Thyroid gland (tissue), 4 donors: ENCODE data around the gene CHDH.

Experiments
- POLR2A ChIP-seq, 2 donors: fragments of 450-650 bp; IDR thresholded peaks; one replicate each; pipeline ENCODE4 v1.6.1; 2017; ENCODE audit warnings: antibody characterized with exemption in 2 of 2, mild to moderate bottlenecking in 2 of 2, moderate library complexity in 1 of 2
- TF ChIP-seq, protein P1 (sequence below), 6 experiments: fragments of 200-600 bp in 3 of 6; fragments of 450-650 bp in 3 of 6; sonication (generic) in 3 of 6; IDR thresholded peaks; one replicate each; pipeline ENCODE4 v1.5.1; 2016 to 2019; ENCODE audit warnings: antibody characterized with exemption in 6 of 6, mild to moderate bottlenecking in 2 of 6, inconsistent platforms in 1 of 6, moderate library complexity in 1 of 6

DNA sequence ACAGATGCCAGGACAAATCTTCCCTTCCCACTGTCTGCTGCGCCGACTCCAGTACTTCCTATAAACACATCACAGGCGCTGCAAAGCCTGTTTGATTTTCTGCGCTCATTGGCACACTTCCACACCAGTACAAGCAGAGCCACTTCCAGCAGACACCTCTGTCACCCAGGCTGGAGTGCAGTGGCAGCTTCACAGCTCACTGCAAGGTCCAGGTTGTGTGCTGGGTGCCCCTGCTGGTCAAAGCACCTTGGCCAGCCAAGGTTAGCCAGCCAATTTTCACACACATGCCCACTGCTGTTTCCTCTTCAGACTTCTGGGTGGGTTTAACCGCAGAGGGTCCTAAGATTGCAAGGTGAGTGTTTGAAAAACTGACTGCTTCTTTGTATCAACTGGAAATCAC, 4.9 kb downstream of the CHDH start:
- TF ChIP-seq POLR2A (IDR thresholded peaks at IDR 0.05) = no peak
- TF ChIP-seq, protein P1, sequence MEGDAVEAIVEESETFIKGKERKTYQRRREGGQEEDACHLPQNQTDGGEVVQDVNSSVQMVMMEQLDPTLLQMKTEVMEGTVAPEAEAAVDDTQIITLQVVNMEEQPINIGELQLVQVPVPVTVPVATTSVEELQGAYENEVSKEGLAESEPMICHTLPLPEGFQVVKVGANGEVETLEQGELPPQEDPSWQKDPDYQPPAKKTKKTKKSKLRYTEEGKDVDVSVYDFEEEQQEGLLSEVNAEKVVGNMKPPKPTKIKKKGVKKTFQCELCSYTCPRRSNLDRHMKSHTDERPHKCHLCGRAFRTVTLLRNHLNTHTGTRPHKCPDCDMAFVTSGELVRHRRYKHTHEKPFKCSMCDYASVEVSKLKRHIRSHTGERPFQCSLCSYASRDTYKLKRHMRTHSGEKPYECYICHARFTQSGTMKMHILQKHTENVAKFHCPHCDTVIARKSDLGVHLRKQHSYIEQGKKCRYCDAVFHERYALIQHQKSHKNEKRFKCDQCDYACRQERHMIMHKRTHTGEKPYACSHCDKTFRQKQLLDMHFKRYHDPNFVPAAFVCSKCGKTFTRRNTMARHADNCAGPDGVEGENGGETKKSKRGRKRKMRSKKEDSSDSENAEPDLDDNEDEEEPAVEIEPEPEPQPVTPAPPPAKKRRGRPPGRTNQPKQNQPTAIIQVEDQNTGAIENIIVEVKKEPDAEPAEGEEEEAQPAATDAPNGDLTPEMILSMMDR (IDR thresholded peaks at IDR 0.05) = peak in 1 of 6 experiments; percentile 6
